SIG-M5 (cell line): ENCODE data around the gene PPM1M.

Experiments
- DNase-seq: peaks from one replicate; lab custom pipeline; 2025; lab: John Stamatoyannopoulos, UW

Gene PPM1M

GRCh38 chr3:52230889-52231499 is 14.6 kb upstream of the PPM1M start:
- no peak for DNase-seq

- DNase-seq: no peak
Observed at GRCh38 chr3:52231502-52232278, 13.9 kb upstream of the PPM1M start.

GRCh38 chr3:52232279-52233107 is 13.1 kb upstream of the PPM1M start:
- no peak for DNase-seq

- no peak for DNase-seq
Observed at GRCh38 chr3:52233108-52233591, 12.4 kb upstream of the PPM1M start.

- no peak for DNase-seq
Observed at GRCh38 chr3:52233968-52234367, 11.6 kb upstream of the PPM1M start.

GRCh38 chr3:52234516-52235447 is 10.8 kb upstream of the PPM1M start:
- no peak for DNase-seq

GRCh38 chr3:52236424-52236886 is 9.1 kb upstream of the PPM1M start:
- no peak for DNase-seq

GRCh38 chr3:52237006-52237656 is 8.4 kb upstream of the PPM1M start:
- no peak for DNase-seq

GRCh38 chr3:52237657-52238172 is 7.8 kb upstream of the PPM1M start:
- DNase-seq: no peak

- DNase-seq: no peak
Observed at GRCh38 chr3:52238193-52238760, 7.3 kb upstream of the PPM1M start.

GRCh38 chr3:52238761-52239701 is 6.5 kb upstream of the PPM1M start, which contains the start of gene TWF2:
TSS of gene TWF2 (minus strand) at chr3:52239158. CDS start at chr3:52239016, 142 bp downstream.
- DNase-seq: no peak

GRCh38 chr3:52240059-52240885 is 5.3 kb upstream of the PPM1M start:
- peak; percentile 47 for DNase-seq

GRCh38 chr3:52240886-52241370 is 4.6 kb upstream of the PPM1M start:
- no peak for DNase-seq

- no peak for DNase-seq
Observed at GRCh38 chr3:52242039-52242438, 3.5 kb upstream of the PPM1M start.

GRCh38 chr3:52243791-52244628 is 1.5 kb upstream of the PPM1M start:
- DNase-seq: peak; percentile 77

- DNase-seq: no peak
Observed at GRCh38 chr3:52246264-52246620, 683 bp downstream of the PPM1M start.
